IMR-90 (cell line): ENCODE measurements around the gene MGLL. TPM values are rescaled to one million over a fixed set of nuclear protein-coding genes. Genes with fewer than 3 reads are reported as not detected.

Experiments
- ATAC-seq: fragments of 200-7000 bp; cut with Tn5 transposase; 2 replicates; pipeline ENCODE4 v1.9.1; 2020; ENCODE audit warnings: low read depth, mild to moderate bottlenecking, moderate library complexity
- BruUV-seq: library from RNA; stranded (reverse); fragments of 400-500 nt; replicated peaks from 2 replicates; lab custom pipeline; 2021; lab: Mats Ljungman, UMichigan
- CTCF ChIA-PET: fragments of 300-600 bp; formaldehyde crosslinking; extraction: SDS; loops from one replicate; lab custom pipeline; 2021; ENCODE audit warnings: antibody characterized with exemption; lab: Yijun Ruan, JAX
- POLR2A ChIA-PET: fragments of 300-600 bp; sonication (Branson Sonifier 250); formaldehyde crosslinking; loops from one replicate; lab custom pipeline; 2022; ENCODE audit warnings: antibody characterized with exemption; ENCODE audit not compliant: unreplicated experiment; lab: Charles Lee
- DNase-seq: peaks from one replicate; pipeline ENCODE4 v3.0.0; 2013
- H2AFZ ChIP-seq: replicated peaks from 2 replicates; pipeline ENCODE3; 2013; ENCODE audit warnings: low read length, mild to moderate bottlenecking; ENCODE audit not compliant: poor library complexity
- H2AK5ac ChIP-seq: 2 replicates; pipeline ENCODE4 v1.6.1; 2013; ENCODE audit warnings: low read depth, low read length, inconsistent platforms
- H2AK9ac ChIP-seq: replicated peaks from 2 replicates; pipeline ENCODE3; 2013; ENCODE audit warnings: mild to moderate bottlenecking, low read depth, low read length, moderate library complexity; ENCODE audit not compliant: poor library complexity
- H2BK120ac ChIP-seq: 2 replicates; pipeline ENCODE4 v1.6.1; 2013; ENCODE audit warnings: low read depth, low read length, inconsistent platforms
- H2BK15ac ChIP-seq: 3 replicates; pipeline ENCODE4 v1.6.1; 2013; ENCODE audit warnings: low read depth, low read length, inconsistent platforms
- H2BK20ac ChIP-seq: 2 replicates; pipeline ENCODE4 v1.6.1; 2013; ENCODE audit warnings: low read depth, mild to moderate bottlenecking, inconsistent platforms, low read length, moderate library complexity
- H2BK5ac ChIP-seq: 2 replicates; pipeline ENCODE4 v1.6.1; 2013; ENCODE audit warnings: mild to moderate bottlenecking, low read depth, low read length, inconsistent platforms; ENCODE audit not compliant: poor library complexity, severe bottlenecking
- H3K14ac ChIP-seq: replicated peaks from 2 replicates; pipeline ENCODE4 v1.6.1; 2013; ENCODE audit warnings: low read depth, low read length, inconsistent platforms
- H3K18ac ChIP-seq: 2 replicates; pipeline ENCODE4 v1.6.1; 2013; ENCODE audit warnings: low read depth, low read length, control low read depth
- H3K23ac ChIP-seq: 2 replicates; pipeline ENCODE4 v1.6.1; 2013; ENCODE audit warnings: low read depth, low read length, inconsistent platforms
- H3K27ac ChIP-seq: 2 replicates; pipeline ENCODE4 v1.5.1; 2013; ENCODE audit warnings: mild to moderate bottlenecking, control low read depth, low read length; ENCODE audit not compliant: insufficient read depth
- H3K27me3 ChIP-seq: 2 replicates; pipeline ENCODE4 v1.6.1; 2013; ENCODE audit warnings: low read length; ENCODE audit not compliant: control insufficient read depth, insufficient read depth
- H3K36me3 ChIP-seq: 2 replicates; pipeline ENCODE4 v1.6.1; 2013; ENCODE audit warnings: low read length, mixed read lengths; ENCODE audit not compliant: control insufficient read depth, insufficient read depth
- H3K4ac ChIP-seq: 2 replicates; pipeline ENCODE4 v1.6.1; 2013; ENCODE audit warnings: low read depth, low read length, inconsistent platforms
- H3K4me1 ChIP-seq: 2 replicates; pipeline ENCODE4 v1.6.1; 2013; ENCODE audit warnings: low read length, mixed read lengths; ENCODE audit not compliant: control insufficient read depth, insufficient read depth
- H3K4me2 ChIP-seq: 2 replicates; pipeline ENCODE4 v1.6.1; 2013; ENCODE audit warnings: low read depth, mild to moderate bottlenecking, control low read depth, low read length, moderate library complexity
- H3K4me3 ChIP-seq: 2 replicates; pipeline ENCODE4 v1.5.1; 2013; ENCODE audit warnings: low read depth, mild to moderate bottlenecking, control low read depth, low read length, moderate library complexity; ENCODE audit not compliant: insufficient read depth
- H3K56ac ChIP-seq: 2 replicates; pipeline ENCODE4 v1.6.1; 2013; ENCODE audit warnings: low read length, inconsistent platforms; ENCODE audit not compliant: insufficient read depth; ENCODE audit errors: extremely low read depth
- H3K79me1 ChIP-seq, 2 experiments: 2 replicates each; pipeline ENCODE4 v1.6.1; 2013; ENCODE audit warnings: low read length in 2 of 2, inconsistent platforms in 1 of 2, low read depth in 1 of 2
- H3K9ac ChIP-seq: 2 replicates; pipeline ENCODE4 v1.6.1; 2013; ENCODE audit warnings: low read depth, low read length, control low read depth
- H3K9me1 ChIP-seq: 2 replicates; pipeline ENCODE4 v1.6.1; 2013; ENCODE audit warnings: low read length, inconsistent platforms; ENCODE audit not compliant: insufficient read depth
- H3K9me3 ChIP-seq: 2 replicates; pipeline ENCODE4 v1.6.1; 2013; ENCODE audit warnings: low read length; ENCODE audit not compliant: control insufficient read depth, insufficient read depth
- H4K20me1 ChIP-seq: 2 replicates; pipeline ENCODE4 v1.6.1; 2013; ENCODE audit warnings: low read length, inconsistent platforms; ENCODE audit not compliant: insufficient read depth
- H4K5ac ChIP-seq: 2 replicates; pipeline ENCODE4 v1.6.1; 2013; ENCODE audit warnings: mild to moderate bottlenecking, low read depth, low read length, control low read depth
- H4K8ac ChIP-seq, 2 experiments: 2 replicates each; pipeline ENCODE4 v1.6.1; 2013; ENCODE audit warnings: low read depth in 2 of 2, low read length in 2 of 2, control low read depth in 1 of 2, inconsistent platforms in 1 of 2
- H4K91ac ChIP-seq: 2 replicates; pipeline ENCODE4 v1.6.1; 2013; ENCODE audit warnings: low read depth, low read length, inconsistent platforms; ENCODE audit not compliant: insufficient read depth
- ELK1 ChIP-seq: fragments of 150-350 bp; IDR thresholded peaks from 2 replicates; pipeline ENCODE4 v1.6.1; 2016; ENCODE audit warnings: low read depth, mild to moderate bottlenecking, low read length, moderate library complexity, borderline replicate concordance
- FOS ChIP-seq: fragments of 150-350 bp; IDR thresholded peaks from 2 replicates; pipeline ENCODE4 v1.6.1; 2016; ENCODE audit warnings: low read depth, low read length
- MAZ ChIP-seq: IDR thresholded peaks from 2 replicates; pipeline ENCODE4 v1.6.1; 2012; ENCODE audit warnings: low read depth, mild to moderate bottlenecking, low read length, improper control_type of control experiment, moderate library complexity, borderline replicate concordance
- MXI1 ChIP-seq: IDR thresholded peaks from 2 replicates; pipeline ENCODE4 v1.6.1; 2012; ENCODE audit warnings: low read depth, mild to moderate bottlenecking, low read length, moderate library complexity, borderline replicate concordance
- POLR2A ChIP-seq: IDR thresholded peaks from 2 replicates; pipeline ENCODE4 v1.6.1; 2012; ENCODE audit warnings: mild to moderate bottlenecking, low read depth, low read length
- RAD21 ChIP-seq: IDR thresholded peaks from 2 replicates; pipeline ENCODE4 v1.6.1; 2012; ENCODE audit warnings: low read length, improper control_type of control experiment
- RFX5 ChIP-seq: IDR thresholded peaks from 2 replicates; pipeline ENCODE4 v1.8.0; 2012; ENCODE audit warnings: low read depth, mild to moderate bottlenecking, low read length, moderate library complexity
- WGBS, 2 experiments: methylation state at CpG; one replicate each; pipeline versions ENCODE4 v1.1.5 to v1.1.7; 2013; ENCODE audit warnings: missing lambda C conversion rate in 2 of 2; ENCODE audit not compliant: insufficient read length in 1 of 2; ENCODE audit errors: extremely low coverage in 2 of 2; 5-methylcytosine and 5-hydroxymethylcytosine counted together
- dilution Hi-C: fragments of 300-500 bp; cut with HindIII; formaldehyde crosslinking; loops from one replicate; pipeline ENCODE4 v1.14.3; 2018; ENCODE audit warnings: low sequenced_read_pairs; ENCODE audit not compliant: unreplicated experiment
- in situ Hi-C: fragments of 300-500 bp; cut with MboI; formaldehyde crosslinking; loops from 3 replicates; pipeline ENCODE4 v1.14.3; 2019; ENCODE audit warnings: low sequenced_read_pairs, inconsistent platforms, mixed read lengths
- intact Hi-C: fragments of 100-400 bp; cut with micrococcal nuclease; formaldehyde crosslinking; loops from 2 replicates; pipeline ENCODE4 v1.10.0; 2022
- polyA plus RNA-seq, 3 experiments: library from polyadenylated mRNA; depleted of rRNA; stranded (reverse); fragments of >200 nt; gene quantifications; 2 replicates each; pipeline ENCODE4 v1.2.3, GENCODE V29; 2012; ENCODE audit warnings: low replicate concordance in 1 of 3
- total RNA-seq: library from RNA; depleted of rRNA; stranded (reverse); fragments of >200 nt; gene quantifications from 2 replicates; pipeline ENCODE4 v1.2.3, GENCODE V29; 2012
- TF ChIP-seq, protein P1 (sequence below): fragments of 150-350 bp; IDR thresholded peaks from 2 replicates; pipeline ENCODE4 v1.6.1; 2017; ENCODE audit warnings: mild to moderate bottlenecking, antibody characterized with exemption, low read length, low read depth

Gene MGLL
- total and polyA plus RNA-seq, 2 of the 4 experiments (the other 2 are of a cell fraction), result 23.7 to 60.6 TPM

DNA sequence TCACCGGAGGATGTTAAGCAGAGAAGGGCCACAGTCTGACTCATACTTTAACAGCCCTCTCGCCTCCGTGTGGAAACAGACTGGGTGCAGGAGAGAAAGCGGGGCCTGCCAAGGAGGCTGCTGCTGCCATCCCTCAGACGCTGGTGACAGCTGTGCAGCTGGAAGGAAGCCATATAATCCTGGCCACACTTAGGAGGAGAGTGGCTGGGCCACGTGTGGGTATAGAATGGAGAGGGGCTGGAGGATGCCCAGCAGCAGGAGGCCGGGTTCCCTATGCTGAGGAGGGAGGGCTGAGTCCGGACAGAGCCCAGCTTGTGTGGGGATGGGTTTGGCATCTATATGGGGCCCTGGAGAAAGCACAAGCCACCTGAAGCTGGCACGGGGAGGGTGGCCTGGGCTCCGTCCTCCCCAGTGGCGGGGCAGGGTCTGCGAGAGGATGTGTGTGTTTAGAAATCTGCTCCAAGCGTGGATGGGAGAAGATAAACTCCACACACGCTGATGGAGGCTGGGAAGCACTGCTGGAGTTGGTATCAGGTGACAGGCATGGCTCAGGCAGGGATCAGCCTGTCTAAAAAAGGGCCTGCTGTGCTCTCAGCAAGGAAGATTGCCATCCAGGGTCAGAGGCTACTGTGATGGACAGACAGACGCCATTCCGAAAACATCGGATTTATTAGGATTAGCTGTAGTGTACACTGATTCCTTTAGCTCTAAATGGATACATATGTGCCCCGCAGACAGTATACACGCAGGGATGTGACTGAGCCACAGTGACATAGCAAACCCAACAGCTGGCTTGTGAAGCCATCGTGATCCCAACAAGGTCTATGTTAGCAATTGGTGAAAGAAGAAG, 133.7 kb downstream of the MGLL start:
- Histone ChIP-seq H2BK120ac (peak overlapping the region; percentile 98), H4K8ac (peak overlapping the region; percentile 90 to 91; a peak in 3 of 4 replicates), H4K20me1 (no peaks in the 10 kb centered on the region), H2AK5ac (peak overlapping the region; percentile 98), H3K4me3 (no peak overlapping the region), H3K4me2 (peak overlapping the region; percentile 4; the same call in 1 of the 2 replicates), H2BK15ac (peak overlapping the region; percentile 99), H3K56ac (peak overlapping the region; percentile 59), H3K4me1 (peaks cover 26% of the 10 kb centered on the region), H3K27ac (peak overlapping the region; percentile 80), H3K4ac (peak overlapping the region; percentile 98), H2BK20ac (peak overlapping the region; percentile 93), H3K9me3 (no peaks in the 10 kb centered on the region), H3K27me3 (no peaks in the 10 kb centered on the region), H3K9ac (no peak overlapping the region; the same call in 1 of the 2 replicates), H3K23ac (peak overlapping the region; percentile 62), H3K18ac (peak overlapping the region; percentile 84), H4K5ac (peak overlapping the region; percentile 61), H3K36me3 (peaks cover 12% of the 10 kb centered on the region; the same call in 1 of the 2 replicates), H2AK9ac (peak overlapping the region; percentile 96), H3K9me1 (peaks cover 26% of the 10 kb centered on the region), H2AFZ (peak overlapping the region; percentile 73), H4K91ac (peak overlapping the region; percentile 94), H3K14ac (peak overlapping the region; percentile 93), H3K79me1 (peaks cover 0 to 26% of the 10 kb centered on the region in 2 experiments; a peak in 2 of 4 replicates), H2BK5ac (peak overlapping the region; percentile 89)
- no TSS peak for BruUV-seq
- ChIA-PET CTCF (interaction anchor here (0.7 kb wide), 1 partner anchor 283 kb away, joined by 3 read pairs; no protein-coding TSS in a partner anchor), POLR2A (no interaction called here)
- peak; percentile 65 for DNase-seq
- ATAC-seq, result peak; percentile 32
- TF ChIP-seq RAD21 (no peak), MAZ (no peak), ELK1 (no peak), POLR2A (no peak), MXI1 (no peak), RFX5 (no peak), FOS (peak; percentile 41; the same call in 1 of the 2 replicates)
- TF ChIP-seq, protein P1, sequence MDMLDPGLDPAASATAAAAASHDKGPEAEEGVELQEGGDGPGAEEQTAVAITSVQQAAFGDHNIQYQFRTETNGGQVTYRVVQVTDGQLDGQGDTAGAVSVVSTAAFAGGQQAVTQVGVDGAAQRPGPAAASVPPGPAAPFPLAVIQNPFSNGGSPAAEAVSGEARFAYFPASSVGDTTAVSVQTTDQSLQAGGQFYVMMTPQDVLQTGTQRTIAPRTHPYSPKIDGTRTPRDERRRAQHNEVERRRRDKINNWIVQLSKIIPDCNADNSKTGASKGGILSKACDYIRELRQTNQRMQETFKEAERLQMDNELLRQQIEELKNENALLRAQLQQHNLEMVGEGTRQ, result 0 out of 2 replicates have a peak, but pooled peaks have one; percentile 11
- dilution Hi-C loops (no loop called here), in situ Hi-C loops (no loop called here), intact Hi-C loops (no loop called here)
- WGBS, 2 experiments, result 54% methylated on average over 6 of the region's 20 CpGs; no CpG with 5 or more reads in 1 of the 2 experiments
